ENCODE data around the gene SORCS2. TPM values are rescaled to one million over a fixed set of nuclear protein-coding genes. Genes with fewer than 3 reads are reported as not detected.
A peak's percentile ranks its signal among the peaks of the same experiment; 100 is the strongest.
"Not testable (repeated sequence)": the region's sequence is repeated elsewhere in the genome, so short reads cannot be mapped to it uniquely, and the experiment has no call there.

Gene SORCS2
- total RNA-seq, 1 donor from 2014 or later = 29.5 TPM

DNA sequence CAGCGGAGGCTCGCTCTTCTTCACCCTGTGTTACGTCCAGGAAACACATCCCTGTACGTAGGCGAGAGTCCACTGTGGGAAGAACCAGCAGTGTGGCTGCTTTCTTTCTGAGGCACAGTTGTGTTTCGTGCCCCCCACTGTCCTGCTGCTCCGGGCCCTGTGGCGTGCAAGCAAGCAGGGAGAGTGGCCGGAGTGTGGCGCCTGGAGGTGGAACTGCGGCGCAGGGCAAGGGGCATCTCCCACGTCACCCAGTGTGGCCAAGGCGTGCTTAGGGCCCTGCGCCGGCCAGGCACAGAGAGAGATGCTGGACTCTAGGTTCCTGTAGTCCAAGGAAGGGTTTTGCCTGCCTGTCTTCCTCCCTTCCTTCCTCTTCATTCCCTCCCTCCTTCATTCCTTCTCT lies 255.7 kb downstream of the SORCS2 start:
- peaks cover 4% of the 10 kb centered on the region for H3K4me1 Mint-ChIP-seq (ENCODE audit: low read depth, unreplicated experiment)
- DNase-seq = peak; percentile 17
- TF ChIP-seq, protein P1, sequence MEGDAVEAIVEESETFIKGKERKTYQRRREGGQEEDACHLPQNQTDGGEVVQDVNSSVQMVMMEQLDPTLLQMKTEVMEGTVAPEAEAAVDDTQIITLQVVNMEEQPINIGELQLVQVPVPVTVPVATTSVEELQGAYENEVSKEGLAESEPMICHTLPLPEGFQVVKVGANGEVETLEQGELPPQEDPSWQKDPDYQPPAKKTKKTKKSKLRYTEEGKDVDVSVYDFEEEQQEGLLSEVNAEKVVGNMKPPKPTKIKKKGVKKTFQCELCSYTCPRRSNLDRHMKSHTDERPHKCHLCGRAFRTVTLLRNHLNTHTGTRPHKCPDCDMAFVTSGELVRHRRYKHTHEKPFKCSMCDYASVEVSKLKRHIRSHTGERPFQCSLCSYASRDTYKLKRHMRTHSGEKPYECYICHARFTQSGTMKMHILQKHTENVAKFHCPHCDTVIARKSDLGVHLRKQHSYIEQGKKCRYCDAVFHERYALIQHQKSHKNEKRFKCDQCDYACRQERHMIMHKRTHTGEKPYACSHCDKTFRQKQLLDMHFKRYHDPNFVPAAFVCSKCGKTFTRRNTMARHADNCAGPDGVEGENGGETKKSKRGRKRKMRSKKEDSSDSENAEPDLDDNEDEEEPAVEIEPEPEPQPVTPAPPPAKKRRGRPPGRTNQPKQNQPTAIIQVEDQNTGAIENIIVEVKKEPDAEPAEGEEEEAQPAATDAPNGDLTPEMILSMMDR (IDR thresholded peaks at IDR 0.05; ENCODE audit: partially characterized antibody, unreplicated experiment) = no peak
- no peak overlapping the region for H3K27ac Mint-ChIP-seq (ENCODE audit: unreplicated experiment)
- peaks cover 7% of the 10 kb centered on the region for H3K27me3 Mint-ChIP-seq (ENCODE audit: unreplicated experiment)
- no peaks in the 10 kb centered on the region for H3K36me3 Mint-ChIP-seq (ENCODE audit: unreplicated experiment)
- no peak overlapping the region for H3K4me3 Mint-ChIP-seq (ENCODE audit: unreplicated experiment)
- peaks cover 1% of the 10 kb centered on the region for H3K9me3 Mint-ChIP-seq (ENCODE audit: unreplicated experiment)

DNA sequence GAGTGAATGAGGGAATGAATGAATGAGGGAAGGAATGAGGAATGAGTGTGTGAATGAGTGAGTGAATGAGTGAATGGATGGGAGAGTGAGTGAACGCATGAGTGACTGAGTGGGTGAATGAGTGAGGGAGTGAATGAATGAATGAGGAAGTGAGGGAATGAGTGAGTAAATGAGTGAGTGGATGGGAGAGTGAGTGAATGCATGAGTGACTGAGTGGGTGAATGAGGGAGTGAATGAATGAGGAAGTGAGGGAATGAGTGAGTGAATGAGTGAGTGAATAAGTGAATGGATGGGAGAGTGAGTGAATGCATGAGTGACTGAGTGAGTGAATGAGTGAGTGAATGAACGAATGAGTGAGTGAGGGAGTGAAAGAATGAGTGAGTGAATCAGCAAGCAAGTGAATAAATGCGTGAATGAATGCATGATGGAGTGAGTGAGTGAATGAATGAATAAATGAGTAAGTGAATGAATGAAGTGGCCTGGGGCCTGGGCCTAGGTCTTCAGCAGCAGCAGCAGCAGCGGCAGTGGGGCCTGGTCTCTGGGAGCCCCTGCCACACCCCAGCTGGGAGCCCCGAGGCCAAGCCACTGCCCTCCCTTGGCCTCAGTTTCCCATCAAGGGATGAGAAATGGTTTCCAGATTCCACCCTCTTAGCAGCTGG lies 258.6 kb downstream of the SORCS2 start:
- peaks cover 4% of the 10 kb centered on the region for H3K27me3 Mint-ChIP-seq (ENCODE audit: unreplicated experiment)
- DNase-seq = no peak
- peaks cover 1% of the 10 kb centered on the region for H3K9me3 Mint-ChIP-seq (ENCODE audit: unreplicated experiment)
- no peaks in the 10 kb centered on the region for H3K36me3 Mint-ChIP-seq (ENCODE audit: unreplicated experiment)
- no peak overlapping the region for H3K27ac Mint-ChIP-seq (ENCODE audit: unreplicated experiment)
- TF ChIP-seq, protein P1 (IDR thresholded peaks at IDR 0.05; ENCODE audit: partially characterized antibody, unreplicated experiment) = no peak
- H3K4me3 Mint-ChIP-seq (ENCODE audit: unreplicated experiment) = no peak overlapping the region
- peaks cover 2% of the 10 kb centered on the region for H3K4me1 Mint-ChIP-seq (ENCODE audit: low read depth, unreplicated experiment)

DNA sequence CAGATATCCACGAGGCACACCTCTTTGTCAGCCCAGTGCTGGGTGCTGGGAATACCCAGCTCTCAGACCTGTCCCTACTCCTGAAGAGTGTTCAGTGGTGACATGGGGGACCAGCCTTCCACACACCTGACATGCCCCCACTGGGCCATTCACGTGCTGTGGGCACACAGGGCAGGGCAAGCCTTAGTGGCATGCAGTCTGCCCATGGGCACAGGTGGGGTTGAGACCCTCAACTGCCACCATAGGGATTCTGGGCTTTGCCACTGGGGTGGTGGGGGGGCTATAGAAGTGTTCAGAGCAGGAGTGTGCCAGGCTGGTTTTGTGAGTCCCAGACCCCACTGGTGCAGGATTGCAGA lies 259.1 kb downstream of the SORCS2 start:
- DNase-seq = peak; percentile 12
- TF ChIP-seq, protein P1 (IDR thresholded peaks at IDR 0.05; ENCODE audit: partially characterized antibody, unreplicated experiment) = no peak
- Mint-ChIP-seq H3K9me3 (ENCODE audit: unreplicated experiment) (peaks cover 1% of the 10 kb centered on the region), H3K36me3 (ENCODE audit: unreplicated experiment) (no peaks in the 10 kb centered on the region), H3K4me3 (ENCODE audit: unreplicated experiment) (no peak overlapping the region), H3K27me3 (ENCODE audit: unreplicated experiment) (peaks cover 6% of the 10 kb centered on the region), H3K27ac (ENCODE audit: unreplicated experiment) (no peak overlapping the region), H3K4me1 (ENCODE audit: low read depth, unreplicated experiment) (peaks cover 2% of the 10 kb centered on the region)

DNA sequence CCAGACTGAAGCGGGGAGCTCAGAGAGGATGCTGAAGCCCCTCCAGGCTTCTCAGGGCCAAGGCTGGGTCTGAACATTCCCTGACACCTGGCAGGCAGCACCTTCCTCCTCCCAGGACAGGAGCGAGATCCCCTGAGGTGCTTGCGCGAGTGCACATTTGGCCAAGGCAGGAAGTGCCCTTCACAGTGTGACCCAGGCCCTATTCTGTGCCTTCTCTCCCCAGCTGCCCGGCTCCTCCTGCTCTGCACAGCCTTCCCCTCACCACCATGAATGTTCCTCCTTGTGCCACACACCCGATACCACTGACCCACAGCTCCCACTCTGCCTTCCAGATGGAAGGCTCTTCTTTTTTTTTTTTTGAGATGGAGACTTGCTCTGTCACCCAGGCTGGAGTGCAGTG lies 259.5 kb downstream of the SORCS2 start:
- no peak for DNase-seq
- H3K27ac Mint-ChIP-seq (ENCODE audit: unreplicated experiment) = no peak overlapping the region
- H3K4me1 Mint-ChIP-seq (ENCODE audit: low read depth, unreplicated experiment) = peaks cover 2% of the 10 kb centered on the region
- H3K27me3 Mint-ChIP-seq (ENCODE audit: unreplicated experiment) = peaks cover 6% of the 10 kb centered on the region
- H3K4me3 Mint-ChIP-seq (ENCODE audit: unreplicated experiment) = no peak overlapping the region
- no peaks in the 10 kb centered on the region for H3K36me3 Mint-ChIP-seq (ENCODE audit: unreplicated experiment)
- peaks cover 1% of the 10 kb centered on the region for H3K9me3 Mint-ChIP-seq (ENCODE audit: unreplicated experiment)
- TF ChIP-seq, protein P1 (IDR thresholded peaks at IDR 0.05; ENCODE audit: partially characterized antibody, unreplicated experiment) = no peak

DNA sequence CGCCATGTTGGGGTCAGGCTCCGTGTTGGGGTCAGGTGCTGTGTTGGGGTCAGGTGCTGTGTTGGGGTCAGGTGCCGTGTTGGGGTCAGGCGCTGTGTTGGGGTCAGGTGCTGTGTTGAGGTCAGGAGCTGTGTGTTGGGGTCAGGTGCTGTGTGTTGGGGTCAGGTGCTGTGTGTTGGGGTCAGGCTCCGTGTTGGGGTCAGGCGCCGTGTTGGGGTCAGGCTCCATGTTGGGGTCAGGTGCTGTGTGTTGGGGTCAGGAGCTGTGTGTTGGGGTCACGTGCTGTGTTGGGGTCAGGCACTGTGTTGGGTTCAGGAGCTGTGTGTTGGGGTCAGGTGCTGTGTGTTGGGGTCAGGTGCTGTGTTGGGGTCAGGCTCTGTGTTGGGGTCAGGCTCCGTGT lies 260.5 kb downstream of the SORCS2 start:
- not testable (repeated sequence) for H3K4me1 Mint-ChIP-seq (ENCODE audit: low read depth, unreplicated experiment); H3K27ac Mint-ChIP-seq (ENCODE audit: unreplicated experiment); H3K36me3 Mint-ChIP-seq (ENCODE audit: unreplicated experiment); H3K27me3 Mint-ChIP-seq (ENCODE audit: unreplicated experiment); DNase-seq; H3K9me3 Mint-ChIP-seq (ENCODE audit: unreplicated experiment); H3K4me3 Mint-ChIP-seq (ENCODE audit: unreplicated experiment)
